Embryonic facial prominence (tissue), 1 donor: ENCODE measurements around the gene FHOD3.

Experiments
- DNase-seq: peaks from one replicate; pipeline ENCODE4 v3.0.0-alpha.2; 2016; ENCODE audit errors: extremely low spot score

Gene FHOD3

DNA sequence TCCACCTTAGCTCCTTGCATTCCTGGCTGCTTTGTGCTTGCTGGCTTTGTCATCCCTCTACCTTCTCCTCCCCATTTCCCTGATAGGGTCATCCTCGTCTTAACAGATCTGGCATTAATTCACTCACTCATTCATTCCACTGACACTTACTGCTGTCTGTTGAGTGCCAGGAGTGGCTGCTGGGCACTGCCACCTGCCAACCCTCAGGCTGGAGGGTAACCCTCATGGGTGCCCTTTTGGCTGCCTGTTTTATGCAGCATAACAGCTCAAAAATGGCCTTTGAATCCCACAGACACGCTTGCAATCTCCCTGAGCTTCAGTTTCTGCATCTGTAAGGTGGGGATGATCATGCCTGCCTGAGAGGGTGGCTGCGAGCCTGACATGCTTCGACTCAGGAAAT lies 25.2 kb downstream of the FHOD3 start:
- DNase-seq: no peak

DNA sequence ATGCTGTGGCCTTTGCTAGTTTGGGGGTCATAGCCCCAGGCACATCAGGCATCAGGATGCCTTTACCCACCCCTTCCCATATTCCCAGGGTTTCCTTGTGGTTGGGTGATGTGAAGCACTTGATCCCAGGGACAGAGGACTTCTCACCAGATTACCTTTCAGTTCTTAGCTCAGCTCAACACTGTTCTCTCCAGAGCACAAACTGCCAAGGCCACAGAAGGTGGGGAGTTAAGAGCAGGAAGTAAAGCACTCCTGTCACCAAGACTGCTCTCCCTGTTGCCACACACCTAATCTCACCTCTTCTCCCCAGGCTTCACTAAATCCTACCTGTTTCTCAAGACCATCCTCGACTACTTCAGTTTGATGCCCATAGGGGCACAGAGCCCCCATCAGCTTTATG lies 25.9 kb downstream of the FHOD3 start:
- no peak for DNase-seq

DNA sequence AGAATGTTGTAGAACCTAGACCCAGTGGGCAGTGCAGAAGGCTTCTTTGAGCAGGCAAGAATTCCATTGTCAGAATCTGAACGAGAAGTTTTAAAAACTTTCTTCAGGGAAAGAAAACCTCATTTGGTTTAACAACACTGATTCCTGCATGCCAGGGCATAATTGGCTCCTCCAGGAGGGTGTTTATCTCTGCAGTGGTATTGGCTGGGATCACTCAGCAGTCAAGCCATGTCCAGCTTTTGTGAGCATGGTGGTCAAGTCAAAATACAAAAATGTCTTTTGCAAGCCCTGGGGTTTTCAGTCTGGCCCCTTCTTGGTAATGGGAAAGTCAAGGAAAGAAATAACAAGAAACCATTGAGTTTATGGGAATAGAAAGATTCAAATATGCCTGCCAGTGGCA lies 28.3 kb downstream of the FHOD3 start:
- DNase-seq: no peak

DNA sequence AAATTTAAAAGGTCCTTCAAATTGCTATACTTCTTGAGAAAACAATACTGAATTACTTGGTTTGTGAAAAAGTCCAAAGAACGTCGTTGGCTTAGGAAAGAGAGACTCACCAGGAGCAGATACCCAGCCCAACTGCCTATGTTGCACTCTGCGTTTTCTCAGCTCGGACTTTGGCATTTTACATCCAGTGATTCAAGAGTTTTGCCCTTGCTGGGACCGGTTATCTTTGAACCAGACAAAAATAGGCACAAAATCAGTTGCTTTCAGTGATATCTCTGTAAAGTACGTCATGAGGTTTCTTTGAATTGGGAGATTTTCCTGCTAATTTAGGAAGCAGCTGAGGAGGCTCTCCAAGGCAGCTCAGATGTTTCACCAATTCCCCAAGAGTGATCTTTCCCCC lies 29.3 kb downstream of the FHOD3 start:
- DNase-seq: no peak

DNA sequence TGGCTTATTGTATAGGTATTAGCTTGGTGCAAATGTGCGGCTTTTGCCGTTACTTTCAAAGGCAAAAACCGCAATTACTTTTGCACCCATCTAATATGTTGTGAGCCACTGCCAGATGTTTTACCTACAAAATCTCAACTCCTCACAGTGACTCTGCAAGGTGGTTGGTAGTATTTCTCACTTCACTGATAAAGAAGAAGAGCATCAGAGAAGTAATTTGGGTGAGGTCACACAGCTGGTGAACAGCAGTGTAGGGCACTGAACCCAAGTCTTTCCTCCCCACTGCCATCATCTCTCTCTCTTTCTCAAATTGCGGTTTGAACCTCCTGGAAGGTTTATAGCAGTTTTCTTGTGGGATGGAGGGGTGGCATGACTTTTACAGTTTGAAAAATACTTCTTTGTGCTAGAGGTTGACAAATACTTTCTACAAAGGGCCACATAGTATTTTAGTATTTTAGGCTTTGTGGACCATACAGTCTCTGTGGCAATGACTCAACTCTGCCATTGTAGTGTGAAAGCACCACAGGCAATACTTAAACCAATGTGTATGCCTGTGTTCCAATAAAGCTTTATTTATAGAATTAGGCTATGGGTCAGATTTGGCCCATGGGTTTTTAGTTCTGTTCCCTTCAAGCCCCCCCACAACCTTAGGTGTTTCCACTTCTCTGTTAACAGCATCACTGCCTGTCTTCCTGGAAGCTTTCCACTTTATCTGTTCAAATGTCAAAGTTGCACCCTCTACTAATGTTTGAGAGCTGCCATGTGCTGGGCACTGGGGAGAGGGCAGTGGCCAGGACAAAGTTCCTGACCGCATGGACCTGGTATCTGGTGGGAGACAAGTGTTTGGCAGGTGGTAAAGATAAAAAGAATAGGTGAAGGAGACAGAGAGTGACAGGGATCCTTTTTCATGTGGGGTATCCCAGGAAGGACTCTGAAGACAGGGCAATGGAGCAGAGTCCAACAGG lies 30.1 kb downstream of the FHOD3 start:
- DNase-seq: no peak

DNA sequence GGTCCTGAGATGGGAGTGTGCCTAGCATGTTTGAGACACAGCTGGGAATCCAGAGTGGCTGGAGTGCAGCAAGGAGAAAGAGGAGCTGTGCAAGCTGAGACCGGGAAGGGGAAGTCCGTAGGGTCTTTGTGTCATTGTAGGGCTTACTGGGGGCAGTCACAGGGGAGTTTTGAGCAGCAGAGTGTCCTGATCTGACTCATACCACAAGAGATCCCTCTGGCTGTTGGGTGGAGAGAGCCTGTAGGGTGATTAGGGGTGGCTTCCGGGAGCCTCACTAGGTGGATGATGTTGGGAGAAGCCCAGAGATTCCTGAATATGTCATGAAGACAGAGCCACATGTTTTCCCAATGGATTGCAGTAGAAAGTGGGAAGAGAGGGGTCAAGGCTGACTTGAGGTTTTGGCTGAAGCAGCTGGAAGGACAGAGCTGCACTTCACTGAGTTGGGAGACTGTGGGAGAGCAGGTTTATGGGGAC lies 30.9 kb downstream of the FHOD3 start:
- no peak for DNase-seq

DNA sequence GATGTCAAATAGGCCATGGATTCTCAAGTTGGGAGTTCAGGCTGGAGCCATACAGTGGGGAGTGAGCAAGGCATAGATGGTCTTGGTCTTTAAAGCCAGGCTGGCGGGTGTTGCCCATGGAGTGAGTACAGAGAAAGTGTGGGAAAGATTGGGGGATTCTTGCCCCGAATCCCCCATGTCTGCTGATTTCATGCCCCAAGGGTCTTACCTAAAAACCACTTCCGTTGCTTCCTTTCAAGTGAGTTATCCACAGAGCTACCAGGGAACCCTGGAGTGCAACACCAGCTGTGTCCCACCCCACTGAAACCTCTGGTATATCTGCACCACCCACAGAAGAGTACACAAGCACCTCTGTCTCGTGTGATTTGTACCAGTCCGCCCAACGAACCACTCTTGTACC lies 31.4 kb downstream of the FHOD3 start:
- no peak for DNase-seq

DNA sequence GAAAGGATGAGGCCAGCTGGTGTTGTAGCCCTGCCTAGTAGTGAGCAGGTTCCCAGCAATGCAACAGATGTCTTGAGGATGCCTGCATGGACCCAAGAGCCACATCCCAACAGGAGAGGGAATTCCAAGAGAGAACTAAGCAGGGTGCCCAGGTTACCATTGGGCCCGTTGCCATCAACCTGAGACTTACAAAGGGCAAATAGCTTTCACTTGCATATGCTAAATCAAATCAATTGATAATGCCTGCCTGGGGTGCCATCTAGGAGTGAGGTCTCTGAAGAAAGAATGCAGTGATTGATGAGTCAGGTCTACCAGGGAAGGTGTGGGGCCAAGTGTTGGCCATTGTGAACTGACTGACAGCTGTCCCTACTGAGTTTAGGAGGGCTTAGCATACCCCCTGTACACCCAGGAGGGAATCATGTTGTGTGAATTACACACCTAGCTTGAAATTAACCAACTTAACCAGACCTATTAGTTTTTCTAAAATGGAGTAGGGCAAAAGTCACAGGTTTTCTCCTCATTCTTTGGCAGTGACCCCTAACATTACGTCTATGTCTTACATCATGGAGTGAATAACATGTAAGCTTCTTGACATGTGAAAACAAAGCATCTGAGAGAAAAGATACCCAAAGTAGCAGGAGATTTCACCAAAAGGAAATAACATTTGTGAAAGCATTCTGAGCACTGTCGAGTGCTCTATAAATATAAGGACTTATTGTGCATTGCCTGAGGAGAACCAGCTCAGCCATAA lies 32.3 kb downstream of the FHOD3 start:
- DNase-seq: no peak

DNA sequence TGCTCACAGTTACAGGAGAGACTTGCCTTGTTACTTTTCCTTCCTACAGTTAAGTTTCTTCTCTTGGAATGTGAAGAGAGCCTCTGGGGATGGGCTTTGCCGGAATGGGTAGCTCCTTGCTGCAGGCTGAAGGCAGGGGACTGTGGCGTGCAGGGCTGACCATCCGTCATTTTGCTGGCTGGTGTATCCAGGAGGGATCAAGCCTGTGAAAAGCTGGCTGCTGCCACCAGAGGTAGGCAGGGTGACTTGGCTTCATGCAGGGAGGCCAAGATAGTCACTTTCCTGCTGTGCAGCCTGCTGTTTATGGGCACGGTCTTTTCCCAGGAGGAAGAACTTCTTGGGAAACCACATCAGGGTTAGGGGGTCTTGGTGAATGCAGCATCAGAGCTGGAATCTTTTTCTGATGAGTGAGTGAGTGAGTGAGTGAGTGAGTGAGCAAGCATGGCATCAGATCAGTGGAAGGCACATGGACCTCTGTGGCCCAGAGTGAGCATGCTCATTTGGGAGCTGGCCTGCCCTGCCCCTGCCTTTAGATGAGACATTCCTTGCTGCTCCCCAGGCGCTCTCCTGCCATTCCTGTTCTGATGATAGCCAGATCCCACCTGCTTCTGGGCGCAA lies 33.0 kb downstream of the FHOD3 start:
- DNase-seq: no peak

DNA sequence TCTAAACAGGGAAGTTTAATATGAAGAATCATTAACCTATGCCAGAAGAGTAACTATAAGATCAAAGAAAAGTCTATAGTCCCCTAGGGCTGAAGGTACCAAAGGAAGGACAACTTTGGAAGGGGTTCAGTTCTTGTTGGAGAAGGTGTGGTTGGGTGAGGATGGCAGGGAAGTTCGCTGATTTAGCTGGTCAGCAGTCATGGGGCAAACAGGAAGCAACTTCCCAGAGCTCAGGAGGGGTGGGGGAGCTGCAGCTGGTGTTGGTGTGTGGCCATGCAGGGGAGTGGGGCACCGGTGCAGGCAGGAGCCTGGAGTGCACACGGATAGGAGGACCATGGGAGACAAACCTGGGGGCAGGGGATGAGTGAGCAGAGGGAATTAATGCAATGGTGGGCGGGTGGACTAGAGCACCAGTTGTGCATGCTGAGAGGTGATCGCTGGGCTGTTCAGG lies 34.0 kb downstream of the FHOD3 start:
- no peak for DNase-seq

DNA sequence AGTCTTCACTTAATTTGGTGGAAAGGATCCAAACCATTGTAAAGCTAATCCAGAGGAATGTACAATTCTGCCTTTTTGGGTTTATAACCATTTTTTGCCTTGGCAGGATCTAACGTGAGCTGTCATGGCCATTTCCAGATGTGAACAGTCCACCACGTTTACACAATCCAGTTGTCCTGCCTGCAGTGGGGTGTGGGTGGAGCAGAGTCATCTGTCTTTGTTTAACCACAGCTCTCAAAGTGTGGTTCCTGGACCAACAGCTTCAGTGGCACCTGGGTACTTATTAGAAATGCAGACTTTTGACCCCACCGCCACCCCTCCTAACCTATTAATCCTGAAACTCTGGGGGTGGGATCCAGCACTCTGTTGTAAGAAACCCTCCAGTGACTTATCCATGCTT lies 35.9 kb downstream of the FHOD3 start:
- DNase-seq: peak; percentile 8

DNA sequence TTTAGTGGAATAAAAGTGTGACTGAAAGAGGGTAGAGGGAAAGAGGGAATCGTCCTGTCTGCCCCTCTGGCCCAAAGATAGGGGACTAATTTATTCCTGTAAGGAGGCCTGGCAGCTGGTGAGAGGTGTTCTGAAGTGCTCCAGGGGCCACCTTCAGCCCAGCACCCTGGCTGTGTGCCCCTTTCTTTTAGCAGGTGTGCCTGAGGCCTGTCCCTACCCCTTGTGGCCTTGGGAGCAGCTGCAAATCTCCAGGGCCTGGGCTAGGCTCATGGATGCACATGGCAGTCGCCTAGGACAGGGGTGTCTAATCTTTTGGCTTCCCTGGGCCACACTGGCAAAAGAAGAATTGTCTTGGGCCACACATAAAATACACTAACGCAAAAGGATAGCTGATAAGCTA lies 37.3 kb downstream of the FHOD3 start:
- no peak for DNase-seq

DNA sequence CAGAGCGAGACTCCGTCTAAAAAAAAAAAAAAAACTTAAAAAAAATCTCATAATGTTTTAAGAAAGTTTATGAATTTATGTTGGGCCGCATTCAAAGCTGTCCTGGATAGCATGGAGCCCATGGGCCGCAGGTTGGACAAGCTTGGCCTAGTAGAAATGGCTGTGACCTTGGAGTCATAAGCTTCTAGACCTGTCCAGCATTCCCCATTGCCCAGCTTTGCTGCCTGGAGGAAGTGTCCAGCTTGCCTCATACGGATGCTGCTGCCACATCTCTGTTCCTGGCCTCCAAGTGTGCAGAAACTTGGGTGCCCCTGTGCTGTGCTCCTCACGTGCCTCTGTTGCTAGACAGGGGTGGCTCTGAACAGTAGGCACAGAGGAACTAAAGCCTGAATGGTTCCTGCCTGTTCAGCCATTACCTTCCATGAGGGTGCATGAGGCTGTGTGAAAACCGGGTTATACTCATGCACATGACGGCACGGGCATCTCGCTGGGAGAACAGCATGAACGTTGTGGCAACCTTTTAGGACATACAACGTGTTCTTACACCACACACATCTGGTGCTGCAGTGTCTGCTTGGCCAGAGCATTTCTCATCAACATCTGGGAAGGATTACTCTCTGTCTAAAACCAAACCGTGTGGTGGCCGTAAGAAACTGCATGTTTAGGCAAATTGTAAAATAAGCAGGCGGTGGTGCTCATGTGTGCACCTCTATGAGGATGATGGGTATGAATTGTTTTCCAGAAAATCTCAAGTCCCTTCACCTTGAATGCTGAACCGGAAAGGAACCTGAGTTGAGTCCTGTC lies 38.2 kb downstream of the FHOD3 start:
- no peak for DNase-seq

DNA sequence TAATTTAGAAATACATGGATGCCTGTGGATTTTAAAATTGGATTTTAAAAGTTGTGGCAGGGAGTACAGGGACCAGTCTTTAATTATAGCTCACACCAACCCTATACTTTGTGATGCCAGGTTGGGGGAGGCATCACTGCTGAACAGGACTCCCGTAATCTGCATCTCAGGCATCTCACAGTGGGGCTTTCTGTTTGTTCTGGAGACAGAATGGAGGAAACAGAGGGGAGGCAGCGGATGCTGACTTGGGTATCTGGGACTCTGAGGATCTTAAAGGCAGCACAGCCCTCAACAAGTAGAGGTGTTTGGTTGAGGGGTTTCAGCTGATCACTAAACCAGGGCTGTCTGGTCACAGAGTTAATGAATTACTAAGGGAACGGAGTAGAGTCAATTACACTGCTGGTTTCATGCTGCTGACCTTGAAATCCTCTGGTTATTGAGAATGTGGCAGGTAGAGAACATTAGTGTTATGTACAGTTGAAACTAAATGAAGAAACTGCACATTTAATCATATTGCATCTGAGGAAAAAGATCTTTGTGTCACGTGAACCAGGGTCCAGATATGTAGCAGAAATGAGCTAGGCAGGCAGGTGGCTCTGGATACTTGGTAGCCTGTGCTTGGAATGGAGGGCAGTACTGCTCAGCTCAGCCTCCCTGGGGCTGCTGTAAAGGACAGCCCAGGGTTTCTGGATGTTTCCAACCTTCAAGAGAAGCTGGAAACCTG lies 40.3 kb downstream of the FHOD3 start:
- no peak for DNase-seq

DNA sequence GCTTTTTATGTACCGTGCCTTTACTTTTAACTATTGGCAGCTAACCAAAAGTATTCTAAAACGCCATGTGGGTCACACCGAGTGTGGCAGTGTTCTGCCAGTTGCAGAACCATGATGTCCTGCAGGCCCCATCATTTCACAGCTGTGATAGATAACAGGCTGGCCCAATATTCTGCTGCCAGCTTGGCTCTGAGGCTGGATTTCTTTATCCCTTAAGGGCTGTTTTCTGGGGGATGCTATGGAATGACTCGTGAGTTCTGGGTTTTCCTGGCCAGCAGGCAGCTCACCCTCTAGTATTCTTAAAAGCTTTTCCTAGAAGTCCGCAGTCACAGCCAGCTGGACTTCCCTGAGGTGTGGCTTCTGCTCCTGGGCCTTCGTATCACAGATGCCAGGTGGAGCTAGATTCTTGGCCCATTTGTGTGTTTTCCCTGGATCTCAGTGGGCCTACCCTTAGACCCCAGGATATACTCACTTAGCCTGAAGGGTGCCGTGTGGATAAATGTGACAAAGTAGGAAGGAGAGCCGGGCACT lies 41.0 kb downstream of the FHOD3 start:
- DNase-seq: no peak

DNA sequence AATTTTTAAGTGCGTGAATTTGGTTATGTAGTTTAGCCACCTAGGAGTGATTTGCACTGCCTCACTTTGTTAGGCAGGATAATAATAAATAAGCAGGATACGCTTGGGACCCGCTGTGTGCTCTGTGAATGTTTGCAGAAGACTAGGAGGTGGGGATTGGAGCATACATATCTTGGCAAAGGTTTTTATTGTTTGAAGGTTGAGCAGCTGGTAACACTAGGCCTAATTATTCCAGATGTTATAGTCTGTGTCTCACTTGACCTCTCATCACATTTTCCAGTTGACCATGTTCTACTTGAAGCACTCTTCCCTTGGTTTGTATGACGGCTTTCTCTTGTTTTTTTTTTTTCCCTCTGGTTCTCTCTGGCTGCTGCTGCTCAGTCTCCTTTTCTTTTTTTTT lies 42.7 kb downstream of the FHOD3 start:
- DNase-seq: no peak

DNA sequence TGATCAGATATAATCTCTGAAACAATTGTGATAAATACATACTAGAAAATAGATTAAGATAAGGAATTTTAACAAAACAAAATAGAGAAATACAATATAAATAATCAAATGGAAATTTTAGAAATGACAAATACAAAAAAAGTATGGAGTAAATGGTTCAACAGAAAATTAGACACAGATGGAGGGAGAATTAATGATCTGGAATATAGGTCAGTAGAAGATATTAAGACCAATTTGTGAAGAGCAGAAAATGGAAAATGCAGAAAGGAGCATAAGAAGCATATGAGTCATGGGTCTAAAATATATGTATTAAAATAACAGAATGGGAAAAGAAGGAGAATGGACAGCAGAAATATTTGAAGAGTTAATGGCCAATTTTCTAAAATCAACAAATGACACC lies 44.4 kb downstream of the FHOD3 start:
- DNase-seq: no peak

DNA sequence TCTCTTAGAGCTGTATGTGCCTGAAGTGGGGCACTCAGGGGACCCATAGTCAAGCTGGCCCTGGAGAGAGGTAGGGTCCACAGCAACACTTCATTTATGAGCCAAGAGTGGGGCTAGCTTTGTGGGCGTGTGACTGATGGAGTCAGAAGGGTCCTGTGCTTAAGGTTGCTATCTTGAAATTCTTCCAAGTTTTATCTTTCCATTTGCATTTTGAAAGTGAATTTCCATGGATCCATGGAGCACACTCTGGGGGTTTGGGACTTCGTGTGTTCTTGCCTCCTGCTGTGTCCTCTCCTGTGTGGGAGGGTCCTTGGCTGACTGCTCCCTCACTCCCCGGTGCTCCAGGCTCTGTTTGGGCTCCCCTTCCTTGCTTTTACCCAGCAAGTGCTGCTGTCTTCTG lies 50.8 kb downstream of the FHOD3 start:
- DNase-seq: no peak

DNA sequence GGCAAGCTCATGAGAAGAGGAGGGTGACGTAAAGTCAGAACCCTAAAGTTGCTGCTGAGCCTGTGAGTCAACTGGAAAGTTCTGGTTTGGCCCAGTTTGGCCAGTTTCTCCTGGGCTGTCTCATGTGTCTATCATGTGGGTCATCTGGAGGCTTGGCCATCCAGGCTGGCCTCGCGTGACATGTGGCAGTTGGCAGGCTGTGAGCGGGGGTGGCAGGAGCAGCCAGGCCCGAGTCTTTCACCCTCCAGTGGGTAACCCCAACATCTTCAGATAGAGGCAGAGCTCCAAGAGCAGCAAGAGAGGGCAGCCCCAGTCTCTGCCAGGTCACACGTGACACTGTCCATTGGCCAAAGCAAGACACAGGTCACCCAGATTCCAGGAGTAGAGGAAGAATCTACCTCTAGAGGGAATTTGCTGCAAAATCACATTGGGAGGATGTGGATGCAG lies 51.5 kb downstream of the FHOD3 start:
- DNase-seq: no peak

DNA sequence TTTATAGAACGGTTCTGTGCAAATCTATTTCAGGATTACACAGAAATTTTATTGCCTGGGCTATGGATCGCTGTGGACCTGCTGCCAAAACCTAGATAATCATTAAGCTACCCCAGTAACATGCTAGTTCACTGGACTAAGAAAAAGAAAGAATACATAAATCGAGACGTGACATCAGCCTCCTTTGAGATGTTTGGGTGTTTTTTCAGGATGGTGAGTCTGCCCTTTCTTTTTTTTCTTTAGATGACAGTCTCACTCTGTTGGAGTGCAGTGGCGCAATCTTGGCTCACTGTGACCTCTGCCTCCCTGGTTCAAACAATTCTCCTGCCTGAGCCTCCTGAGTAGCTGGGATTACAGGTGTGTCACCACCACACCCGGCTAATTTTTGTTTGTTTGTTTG lies 52.0 kb downstream of the FHOD3 start:
- DNase-seq: no peak

DNA sequence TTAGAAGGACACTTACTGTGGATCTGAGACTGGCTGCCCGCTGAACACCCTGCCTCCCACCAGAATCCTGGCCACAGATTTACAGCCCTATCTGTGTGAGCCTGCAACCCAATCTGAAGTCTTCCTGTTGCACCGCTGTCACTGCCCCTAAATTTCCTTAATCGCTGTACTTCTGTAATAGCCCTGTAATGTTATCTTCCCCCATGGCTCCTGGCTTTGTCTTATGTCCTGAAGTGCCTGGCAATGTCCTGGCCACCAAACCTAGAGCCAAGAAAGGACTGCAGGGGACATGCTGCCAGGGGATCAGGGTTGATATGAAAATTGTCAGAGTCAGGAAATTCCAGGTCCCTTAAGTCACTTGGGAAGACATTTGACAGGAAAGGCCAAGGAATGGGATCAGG lies 52.7 kb downstream of the FHOD3 start:
- no peak for DNase-seq
